Measurements from ENCODE around the gene TOB1. TPM values are rescaled to one million over a fixed set of nuclear protein-coding genes. Genes with fewer than 3 reads are reported as not detected.

Gene TOB1
- total RNA-seq, 2 experiments from 2014 or later = 419 to 449 TPM

GRCh38 chr17:50830352-50830751 is 35.8 kb downstream of the TOB1 start:
- DNase-seq = no peak
- ATAC-seq (ENCODE audit: poor library complexity) = no peak
- H3K27me3 ChIP-seq (ENCODE audit: control insufficient read depth in 1 of 2, insufficient read depth in 2 of 2, low read length in 2 of 2) = peaks cover 0 to 9% of the 10 kb centered on the region in 2 experiments
- TF ChIP-seq CTCF (IDR thresholded peaks at IDR 0.05) = no peak
- H3K27ac Mint-ChIP-seq = no peak overlapping the region
- H3K9me3 Mint-ChIP-seq = no peaks in the 10 kb centered on the region
- ChIA-PET POLR2A (no interaction called here), CTCF (interaction anchor here (0.5 kb wide), 1 partner anchor 86 kb away, joined by 3 read pairs; no protein-coding TSS in a partner anchor)
- H3K4me1 ChIP-seq (ENCODE audit: insufficient read depth, low read length) = peaks cover 2% of the 10 kb centered on the region
- no peak overlapping the region for H3K4me3 ChIP-seq (ENCODE audit: low read length)
- H3K36me3 ChIP-seq (ENCODE audit: insufficient read depth, low read length) = no peaks in the 10 kb centered on the region
- H3K27me3 Mint-ChIP-seq = peaks cover 12% of the 10 kb centered on the region
- H3K4me3 Mint-ChIP-seq = no peak overlapping the region
- H3K4me1 Mint-ChIP-seq (ENCODE audit: low read depth) = no peaks in the 10 kb centered on the region
- intact Hi-C loops (cut with DNase I, micrococcal nuclease) = no loop called here
- H3K27ac ChIP-seq (ENCODE audit: low read depth in 1 of 2, low read length in 2 of 2) = no peak overlapping the region
- H3K36me3 Mint-ChIP-seq (ENCODE audit: low read depth) = no peaks in the 10 kb centered on the region
- H3K9me3 ChIP-seq (ENCODE audit: control insufficient read depth in 1 of 2, insufficient read depth in 1 of 2, low read length in 2 of 2) = no peaks in the 10 kb centered on the region

- Mint-ChIP-seq H3K9me3 (no peaks in the 10 kb centered on the region), H3K4me1 (ENCODE audit: low read depth) (no peaks in the 10 kb centered on the region), H3K36me3 (ENCODE audit: low read depth) (no peaks in the 10 kb centered on the region), H3K27ac (no peak overlapping the region), H3K4me3 (no peak overlapping the region), H3K27me3 (peaks cover 11% of the 10 kb centered on the region)
- intact Hi-C loops (cut with DNase I, micrococcal nuclease) = no loop called here
- TF ChIP-seq CTCF (IDR thresholded peaks at IDR 0.05) = no peak
- Histone ChIP-seq H3K4me3 (ENCODE audit: low read length) (no peak overlapping the region), H3K4me1 (ENCODE audit: insufficient read depth, low read length) (no peaks in the 10 kb centered on the region), H3K36me3 (ENCODE audit: insufficient read depth, low read length) (no peaks in the 10 kb centered on the region), H3K9me3 (ENCODE audit: control insufficient read depth in 1 of 2, insufficient read depth in 1 of 2, low read length in 2 of 2) (no peaks in the 10 kb centered on the region), H3K27ac (ENCODE audit: low read depth in 1 of 2, low read length in 2 of 2) (no peak overlapping the region), H3K27me3 (ENCODE audit: control insufficient read depth in 1 of 2, insufficient read depth in 2 of 2, low read length in 2 of 2) (peaks cover 0 to 6% of the 10 kb centered on the region in 2 experiments)
- POLR2A ChIA-PET = no interaction called here
- DNase-seq (no peak), ATAC-seq (ENCODE audit: poor library complexity) (no peak)
- CTCF ChIA-PET = no interaction called here
These were observed 36.8 kb downstream of the TOB1 start for GRCh38 chr17:50829332-50829731.

DNA sequence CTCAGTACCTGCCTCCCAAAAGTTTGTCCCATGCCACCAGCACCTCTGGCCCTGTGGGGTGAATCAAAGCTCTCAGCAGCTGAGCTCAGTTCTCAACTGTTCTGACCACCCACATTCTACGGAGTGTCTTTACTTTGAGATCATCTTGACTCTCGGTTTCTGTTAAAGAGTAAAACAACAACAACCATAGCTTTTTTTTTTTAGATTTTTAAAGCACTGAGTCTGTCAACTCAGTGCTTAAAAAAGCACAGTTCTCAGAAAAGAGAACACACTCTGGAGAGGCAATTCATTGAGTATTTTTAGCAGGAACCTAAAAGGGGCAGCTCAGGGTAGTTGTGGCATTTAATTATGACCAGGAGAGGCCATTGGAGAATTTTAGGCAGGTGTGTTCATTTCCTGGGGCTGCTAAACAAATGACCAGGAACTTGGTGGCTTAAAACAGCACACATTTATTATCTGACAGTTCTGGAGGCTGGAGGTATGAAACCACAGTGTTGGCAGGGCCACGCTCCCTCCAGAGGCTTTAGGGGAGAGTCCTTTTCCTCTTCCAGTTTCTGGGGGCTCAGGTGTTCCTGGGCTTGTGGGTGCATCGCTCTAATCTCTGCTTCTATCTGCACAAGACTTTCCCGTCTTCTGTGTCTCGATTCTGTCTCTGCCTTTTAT is 37.5 kb downstream of the TOB1 start:
- no peaks in the 10 kb centered on the region for H3K4me1 ChIP-seq (ENCODE audit: insufficient read depth, low read length)
- ChIA-PET CTCF (no interaction called here), POLR2A (no interaction called here)
- no peak for DNase-seq
- ATAC-seq (ENCODE audit: poor library complexity) = no peak
- H3K9me3 ChIP-seq (ENCODE audit: control insufficient read depth in 1 of 2, insufficient read depth in 1 of 2, low read length in 2 of 2) = no peaks in the 10 kb centered on the region
- no peak overlapping the region for H3K4me3 ChIP-seq (ENCODE audit: low read length)
- Mint-ChIP-seq H3K27ac (no peak overlapping the region), H3K4me1 (ENCODE audit: low read depth) (no peaks in the 10 kb centered on the region), H3K27me3 (peaks cover 8% of the 10 kb centered on the region), H3K36me3 (ENCODE audit: low read depth) (no peaks in the 10 kb centered on the region), H3K9me3 (no peaks in the 10 kb centered on the region), H3K4me3 (no peak overlapping the region)
- no peak for TF ChIP-seq CTCF (IDR thresholded peaks at IDR 0.05)
- intact Hi-C loops (cut with DNase I, micrococcal nuclease) = no loop called here
- H3K36me3 ChIP-seq (ENCODE audit: insufficient read depth, low read length) = no peaks in the 10 kb centered on the region
- peaks cover 1 to 4% of the 10 kb centered on the region in 2 experiments for H3K27me3 ChIP-seq (ENCODE audit: control insufficient read depth in 1 of 2, insufficient read depth in 2 of 2, low read length in 2 of 2)
- no peak overlapping the region for H3K27ac ChIP-seq (ENCODE audit: low read depth in 1 of 2, low read length in 2 of 2)
